HepG2 (cell line): ENCODE measurements around the gene DUS1L. TPM values are rescaled to one million over a fixed set of nuclear protein-coding genes. Genes with fewer than 3 reads are reported as not detected.

Source experiments
- CBX2 ChIP-seq, 2 experiments: fragments of 200-600 bp in 1 of 2; sonication (generic); formaldehyde crosslinking in 1 of 2; IDR thresholded peaks; 2 replicates each; pipeline versions ENCODE4 v1.7.0 to v1.8.1; 2018 to 2022; ENCODE audit warnings: low read depth in 2 of 2, low read length in 1 of 2, mild to moderate bottlenecking in 1 of 2, missing genetic modification reagents in 1 of 2
- CC2D1A ChIP-seq: sonication (generic); formaldehyde crosslinking; IDR thresholded peaks from 2 replicates; pipeline ENCODE4 v1.8.1; 2023; ENCODE audit warnings: mild to moderate bottlenecking, missing genetic modification reagents
- ELF3 ChIP-seq: IDR thresholded peaks from 2 replicates; pipeline ENCODE4 v1.6.1; 2016; ENCODE audit warnings: missing genetic modification reagents, missing compliant biosample characterization
- GZF1 ChIP-seq: sonication (generic); formaldehyde crosslinking; IDR thresholded peaks from 2 replicates; pipeline ENCODE4 v1.5.1; 2020; ENCODE audit warnings: mild to moderate bottlenecking, missing genetic modification reagents
- MEIS2 ChIP-seq: sonication (generic); formaldehyde crosslinking; IDR thresholded peaks from 2 replicates; pipeline ENCODE4 v1.9.0; 2021; ENCODE audit warnings: mild to moderate bottlenecking, missing genetic modification reagents
- PAWR ChIP-seq: sonication (generic); formaldehyde crosslinking; IDR thresholded peaks from 2 replicates; pipeline ENCODE4 v1.4.0; 2020; ENCODE audit warnings: missing genetic modification reagents, mild to moderate bottlenecking, borderline replicate concordance
- SALL1 ChIP-seq: sonication (generic); formaldehyde crosslinking; IDR thresholded peaks from 2 replicates; pipeline ENCODE4 v1.8.0; 2022; ENCODE audit warnings: mild to moderate bottlenecking, missing genetic modification reagents
- SCMH1 ChIP-seq: sonication (generic); formaldehyde crosslinking; IDR thresholded peaks from 2 replicates; pipeline ENCODE4 v1.9.0; 2021; ENCODE audit warnings: missing genetic modification reagents, mild to moderate bottlenecking, borderline replicate concordance
- ZBTB42 ChIP-seq: sonication (generic); formaldehyde crosslinking; IDR thresholded peaks from 2 replicates; pipeline ENCODE4 v1.5.0; 2020; ENCODE audit warnings: mild to moderate bottlenecking, missing genetic modification reagents
- ZFP36L2 ChIP-seq: sonication (generic); formaldehyde crosslinking; IDR thresholded peaks from 2 replicates; pipeline ENCODE4 v1.4.0; 2020; ENCODE audit warnings: missing genetic modification reagents
- ZNF546 ChIP-seq: sonication (generic); formaldehyde crosslinking; conservative IDR thresholded peaks from 2 replicates; pipeline ENCODE4 v1.8.1; 2023; ENCODE audit warnings: mild to moderate bottlenecking, missing genetic modification reagents
- ZNF652 ChIP-seq: IDR thresholded peaks from 2 replicates; pipeline ENCODE4 v1.6.1; 2016; ENCODE audit warnings: low read depth, borderline replicate concordance
- ZNF670 ChIP-seq: sonication (generic); formaldehyde crosslinking; IDR thresholded peaks from 2 replicates; pipeline ENCODE4 v1.8.0; 2022; ENCODE audit warnings: mild to moderate bottlenecking, missing genetic modification reagents, borderline replicate concordance
- ZNF883 ChIP-seq: sonication (generic); formaldehyde crosslinking; IDR thresholded peaks from 2 replicates; pipeline ENCODE4 v1.5.1; 2020; ENCODE audit warnings: mild to moderate bottlenecking, missing genetic modification reagents; ENCODE audit errors: not compliant biosample characterization
- ZNF891 ChIP-seq: sonication (generic); formaldehyde crosslinking; IDR thresholded peaks from 2 replicates; pipeline ENCODE4 v1.5.0; 2020; ENCODE audit warnings: mild to moderate bottlenecking, missing genetic modification reagents
- polyA plus RNA-seq, 8 experiments: library from polyadenylated mRNA; depleted of rRNA in 3 of 8; stranded (reverse) in 7 of 8; unstranded in 1 of 8; fragments of >200 nt; fragmentation: Illumina TruSeq in 4 of 8; extraction: Trizol in 4 of 8; gene quantifications; 2 replicates each; pipeline versions ENCODE4 v1.2.1 to v1.2.3, GENCODE V29; 2011 to 2016; ENCODE audit warnings: low read depth in 4 of 8, missing spikeins in 1 of 8, mixed read lengths in 1 of 8; ENCODE audit not compliant: insufficient read depth in 1 of 8
- total RNA-seq, 5 experiments: library from RNA; depleted of rRNA; stranded (reverse); fragments of >200 nt; fragmentation: Illumina TruSeq; extraction: Trizol; gene quantifications; 2 replicates each; pipeline ENCODE4 v1.2.3, GENCODE V29; 2016; ENCODE audit warnings: low read depth in 1 of 5
- TF ChIP-seq, protein P1 (sequence below): sonication (generic); formaldehyde crosslinking; IDR thresholded peaks from 2 replicates; pipeline ENCODE4 v1.5.1; 2020; ENCODE audit warnings: mild to moderate bottlenecking, missing genetic modification reagents, borderline replicate concordance
- TF ChIP-seq, protein P2 (sequence below): IDR thresholded peaks from 2 replicates; pipeline ENCODE4 v1.6.1; 2016; ENCODE audit warnings: missing biosample characterization, missing genetic modification reagents, low read depth
- TF ChIP-seq, protein P3 (sequence below), 2 experiments: sonication (generic) in 1 of 2; formaldehyde crosslinking in 1 of 2; IDR thresholded peaks; 2 replicates each; pipeline versions ENCODE4 v1.4.0 to v1.6.1; 2018 to 2020; ENCODE audit warnings: missing genetic modification reagents in 2 of 2, borderline replicate concordance in 1 of 2, low read depth in 1 of 2, mild to moderate bottlenecking in 1 of 2, missing biosample characterization in 1 of 2

The DUS1L gene
- total and polyA plus RNA-seq, 2 of the 13 experiments (the other 11 are each of a cell fraction or from before 2014, with no cell fraction given): 81.0 to 109 TPM

DNA sequence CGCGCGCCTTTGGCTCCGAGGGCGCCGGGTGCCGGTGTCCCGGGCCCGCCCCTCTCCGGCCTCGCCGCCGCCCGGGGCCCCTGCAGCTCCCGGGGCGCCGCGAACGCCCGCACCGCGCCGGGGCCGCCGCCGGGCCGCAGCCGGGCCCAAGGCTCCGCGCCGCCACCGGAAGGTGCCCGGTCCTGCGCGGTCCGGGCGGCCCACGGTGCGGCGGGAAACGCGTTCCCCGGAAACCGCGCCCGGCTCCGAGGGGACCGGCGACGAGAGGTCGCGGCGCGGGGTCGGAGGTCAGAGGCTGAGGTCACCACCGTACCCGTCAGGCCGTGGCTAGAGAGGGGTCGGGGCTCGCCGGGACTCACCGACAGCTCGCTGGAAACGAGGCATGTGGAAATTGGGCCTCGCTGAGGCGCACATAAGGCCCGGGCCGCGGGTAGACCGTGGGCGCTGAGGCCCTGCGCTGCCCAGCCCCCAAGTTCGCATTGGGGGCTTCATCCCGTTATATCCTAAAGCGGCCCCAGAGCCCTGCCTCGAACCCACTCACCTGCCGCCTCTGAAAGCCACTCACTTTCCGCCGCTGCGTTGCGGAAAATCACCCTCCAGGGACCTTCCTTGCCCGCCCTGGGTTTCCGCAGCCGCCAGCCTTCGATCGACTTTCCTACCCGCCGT lies at the start of gene DUS1L (continued):
- TF ChIP-seq, protein P1, sequence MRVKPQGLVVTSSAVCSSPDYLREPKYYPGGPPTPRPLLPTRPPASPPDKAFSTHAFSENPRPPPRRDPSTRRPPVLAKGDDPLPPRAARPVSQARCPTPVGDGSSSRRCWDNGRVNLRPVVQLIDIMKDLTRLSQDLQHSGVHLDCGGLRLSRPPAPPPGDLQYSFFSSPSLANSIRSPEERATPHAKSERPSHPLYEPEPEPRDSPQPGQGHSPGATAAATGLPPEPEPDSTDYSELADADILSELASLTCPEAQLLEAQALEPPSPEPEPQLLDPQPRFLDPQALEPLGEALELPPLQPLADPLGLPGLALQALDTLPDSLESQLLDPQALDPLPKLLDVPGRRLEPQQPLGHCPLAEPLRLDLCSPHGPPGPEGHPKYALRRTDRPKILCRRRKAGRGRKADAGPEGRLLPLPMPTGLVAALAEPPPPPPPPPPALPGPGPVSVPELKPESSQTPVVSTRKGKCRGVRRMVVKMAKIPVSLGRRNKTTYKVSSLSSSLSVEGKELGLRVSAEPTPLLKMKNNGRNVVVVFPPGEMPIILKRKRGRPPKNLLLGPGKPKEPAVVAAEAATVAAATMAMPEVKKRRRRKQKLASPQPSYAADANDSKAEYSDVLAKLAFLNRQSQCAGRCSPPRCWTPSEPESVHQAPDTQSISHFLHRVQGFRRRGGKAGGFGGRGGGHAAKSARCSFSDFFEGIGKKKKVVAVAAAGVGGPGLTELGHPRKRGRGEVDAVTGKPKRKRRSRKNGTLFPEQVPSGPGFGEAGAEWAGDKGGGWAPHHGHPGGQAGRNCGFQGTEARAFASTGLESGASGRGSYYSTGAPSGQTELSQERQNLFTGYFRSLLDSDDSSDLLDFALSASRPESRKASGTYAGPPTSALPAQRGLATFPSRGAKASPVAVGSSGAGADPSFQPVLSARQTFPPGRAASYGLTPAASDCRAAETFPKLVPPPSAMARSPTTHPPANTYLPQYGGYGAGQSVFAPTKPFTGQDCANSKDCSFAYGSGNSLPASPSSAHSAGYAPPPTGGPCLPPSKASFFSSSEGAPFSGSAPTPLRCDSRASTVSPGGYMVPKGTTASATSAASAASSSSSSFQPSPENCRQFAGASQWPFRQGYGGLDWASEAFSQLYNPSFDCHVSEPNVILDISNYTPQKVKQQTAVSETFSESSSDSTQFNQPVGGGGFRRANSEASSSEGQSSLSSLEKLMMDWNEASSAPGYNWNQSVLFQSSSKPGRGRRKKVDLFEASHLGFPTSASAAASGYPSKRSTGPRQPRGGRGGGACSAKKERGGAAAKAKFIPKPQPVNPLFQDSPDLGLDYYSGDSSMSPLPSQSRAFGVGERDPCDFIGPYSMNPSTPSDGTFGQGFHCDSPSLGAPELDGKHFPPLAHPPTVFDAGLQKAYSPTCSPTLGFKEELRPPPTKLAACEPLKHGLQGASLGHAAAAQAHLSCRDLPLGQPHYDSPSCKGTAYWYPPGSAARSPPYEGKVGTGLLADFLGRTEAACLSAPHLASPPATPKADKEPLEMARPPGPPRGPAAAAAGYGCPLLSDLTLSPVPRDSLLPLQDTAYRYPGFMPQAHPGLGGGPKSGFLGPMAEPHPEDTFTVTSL (CRISPR knock-in tag): peak; percentile 61; the same call in 1 of the 2 replicates
- TF ChIP-seq CC2D1A (0 out of 2 replicates have a peak, but pooled peaks have one; percentile 15), MEIS2 (CRISPR knock-in tag) (peak; percentile 93), ZNF883 (CRISPR knock-in tag) (peak; percentile 69), GZF1 (no peak), SCMH1 (no peak), ZNF670 (CRISPR knock-in tag) (peak; percentile 61), ZNF546 (CRISPR knock-in tag) (no peak), ZBTB42 (CRISPR knock-in tag) (0 out of 2 replicates have a peak, but pooled peaks have one; percentile 73), PAWR (CRISPR knock-in tag) (0 out of 2 replicates have a peak, but pooled peaks have one; percentile 62), CBX2 (IDR thresholded peaks at IDR 0.05; ENCODE audit: low read depth, low read length) (no peak), CBX2 (CRISPR knock-in tag; IDR thresholded peaks at IDR 0.05; ENCODE audit: low read depth) (peak; percentile 60; the same call in 1 of the 2 replicates), ZNF652 (no peak), ZNF891 (CRISPR knock-in tag) (no peak; the same call in 1 of the 2 replicates), SALL1 (CRISPR knock-in tag) (peak; percentile 88), ELF3 (CRISPR knock-in tag) (peak; percentile 73), ZFP36L2 (no peak)
- TF ChIP-seq, protein P2, sequence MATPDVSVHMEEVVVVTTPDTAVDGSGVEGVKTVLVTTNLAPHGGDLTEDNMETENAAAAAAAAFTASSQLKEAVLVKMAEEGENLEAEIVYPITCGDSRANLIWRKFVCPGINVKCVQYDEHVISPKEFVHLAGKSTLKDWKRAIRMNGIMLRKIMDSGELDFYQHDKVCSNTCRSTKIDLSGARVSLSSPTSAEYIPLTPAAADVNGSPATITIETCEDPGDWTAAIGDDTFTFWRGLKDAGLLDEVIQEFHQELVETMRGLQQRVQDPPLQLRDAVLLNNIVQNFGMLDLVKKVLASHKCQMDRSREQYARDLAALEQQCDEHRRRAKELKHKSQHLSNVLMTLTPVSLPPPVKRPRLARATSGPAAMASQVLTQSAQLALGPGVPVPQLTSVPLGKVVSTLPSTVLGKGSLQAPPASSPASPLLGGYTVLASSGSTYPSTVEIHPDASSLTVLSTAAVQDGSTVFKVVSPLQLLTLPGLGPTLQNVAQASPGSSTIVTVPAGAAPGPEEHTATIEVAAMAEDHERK (CRISPR knock-in tag): peak; percentile 68; the same call in 1 of the 2 replicates
- TF ChIP-seq, protein P3, sequence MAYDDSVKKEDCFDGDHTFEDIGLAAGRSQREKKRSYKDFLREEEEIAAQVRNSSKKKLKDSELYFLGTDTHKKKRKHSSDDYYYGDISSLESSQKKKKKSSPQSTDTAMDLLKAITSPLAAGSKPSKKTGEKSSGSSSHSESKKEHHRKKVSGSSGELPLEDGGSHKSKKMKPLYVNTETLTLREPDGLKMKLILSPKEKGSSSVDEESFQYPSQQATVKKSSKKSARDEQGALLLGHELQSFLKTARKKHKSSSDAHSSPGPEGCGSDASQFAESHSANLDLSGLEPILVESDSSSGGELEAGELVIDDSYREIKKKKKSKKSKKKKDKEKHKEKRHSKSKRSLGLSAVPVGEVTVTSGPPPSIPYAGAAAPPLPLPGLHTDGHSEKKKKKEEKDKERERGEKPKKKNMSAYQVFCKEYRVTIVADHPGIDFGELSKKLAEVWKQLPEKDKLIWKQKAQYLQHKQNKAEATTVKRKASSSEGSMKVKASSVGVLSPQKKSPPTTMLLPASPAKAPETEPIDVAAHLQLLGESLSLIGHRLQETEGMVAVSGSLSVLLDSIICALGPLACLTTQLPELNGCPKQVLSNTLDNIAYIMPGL (CRISPR knock-in tag; IDR thresholded peaks at IDR 0.05; ENCODE audit: borderline replicate concordance in 1 of 2, low read depth in 1 of 2): peak; percentile 90 to 95
